IPS DF 4.7 (cell line): Measurements from ENCODE around the gene EML1.
"Not testable (repeated sequence)": the region's sequence is repeated elsewhere in the genome, so short reads cannot be mapped to it uniquely, and the experiment has no call there.

ENCODE experiments used
- DNase-seq: peaks from one replicate; pipeline ENCODE4 v3.0.0-alpha.2; 2013; ENCODE audit warnings: low spot score; ENCODE audit errors: extremely low read depth

EML1 gene

GRCh38 chr14:99936738-99937474, 143.7 kb downstream of the EML1 start:
- no peak for DNase-seq

GRCh38 chr14:99937475-99938244, 144.4 kb downstream of the EML1 start:
- no peak for DNase-seq

- DNase-seq, result no peak
Measured at GRCh38 chr14:99938376-99938775, 145.2 kb downstream of the EML1 start.

- no peak for DNase-seq
Measured at GRCh38 chr14:99938896-99939295, 145.7 kb downstream of the EML1 start.

GRCh38 chr14:99939421-99939820, 146.2 kb downstream of the EML1 start:
- DNase-seq, result no peak

- no peak for DNase-seq
Measured at GRCh38 chr14:99940064-99940463, 146.9 kb downstream of the EML1 start.

GRCh38 chr14:99941211-99941610, 148.0 kb downstream of the EML1 start:
- no peak for DNase-seq

GRCh38 chr14:99943620-99944019, 150.4 kb downstream of the EML1 start:
- DNase-seq, result no peak

GRCh38 chr14:99944241-99944651, 151.0 kb downstream of the EML1 start:
- DNase-seq, result no peak

- DNase-seq, result no peak
Measured at GRCh38 chr14:99945732-99946651, 152.8 kb downstream of the EML1 start.

- no peak for DNase-seq
Measured at GRCh38 chr14:99946652-99947489, 153.7 kb downstream of the EML1 start.

- DNase-seq, result no peak
Measured at GRCh38 chr14:99947695-99948094, 154.5 kb downstream of the EML1 start.

- not testable (repeated sequence) for DNase-seq
Measured at GRCh38 chr14:99949011-99949732, 156.0 kb downstream of the EML1 start.

GRCh38 chr14:99950181-99950580, 157.0 kb downstream of the EML1 start:
- no peak for DNase-seq

- DNase-seq, result no peak
Measured at GRCh38 chr14:99951085-99951484, 157.9 kb downstream of the EML1 start.

GRCh38 chr14:99952039-99952438, 158.8 kb downstream of the EML1 start:
- no peak for DNase-seq

GRCh38 chr14:99952453-99952852, 159.2 kb downstream of the EML1 start:
- no peak for DNase-seq

- DNase-seq, result no peak
Measured at GRCh38 chr14:99955826-99956455, 162.7 kb downstream of the EML1 start.

- DNase-seq, result no peak
Measured at GRCh38 chr14:99958380-99958779, 165.2 kb downstream of the EML1 start.
